Osteoblast (primary cell): ENCODE results near the gene SKIL. TPM values are rescaled to one million over a fixed set of nuclear protein-coding genes. Genes with fewer than 3 reads are reported as not detected.
A peak's percentile ranks its signal among the peaks of the same experiment; 100 is the strongest.

Experiments
- DNase-seq: peaks from one replicate; pipeline ENCODE4 v3.0.0; 2011; ENCODE audit warnings: low spot score, mixed read lengths; ENCODE audit not compliant: insufficient read length; ENCODE audit errors: missing footprints
- H2AFZ ChIP-seq: 2 replicates; pipeline ENCODE4 v1.6.0; 2011; ENCODE audit warnings: mild to moderate bottlenecking, low read length
- H3K27ac ChIP-seq: 2 replicates; pipeline ENCODE4 v1.5.1; 2011; ENCODE audit warnings: mild to moderate bottlenecking, low read depth, low read length, moderate library complexity
- H3K27me3 ChIP-seq: 2 replicates; pipeline ENCODE4 v1.6.0; 2012; ENCODE audit warnings: mild to moderate bottlenecking, control low read depth, inconsistent platforms, low read length, moderate library complexity; ENCODE audit not compliant: insufficient read depth
- H3K36me3 ChIP-seq: 2 replicates; pipeline ENCODE4 v1.5.1; 2011; ENCODE audit warnings: mild to moderate bottlenecking, low read length, control low read depth, moderate library complexity; ENCODE audit not compliant: insufficient read depth
- H3K4me1 ChIP-seq: 2 replicates; pipeline ENCODE4 v1.5.1; 2011; ENCODE audit warnings: mild to moderate bottlenecking, low read length, control low read depth, moderate library complexity; ENCODE audit not compliant: insufficient read depth
- H3K4me2 ChIP-seq: 2 replicates; pipeline ENCODE4 v1.6.0; 2011; ENCODE audit warnings: mild to moderate bottlenecking, low read length; ENCODE audit not compliant: insufficient read depth
- H3K4me3 ChIP-seq: fragments of 200-600 bp; sonication (generic); 3 replicates; pipeline ENCODE4 v1.5.1; 2012; ENCODE audit warnings: mild to moderate bottlenecking, low read length, inconsistent platforms; ENCODE audit not compliant: insufficient read depth
- H3K79me2 ChIP-seq: 2 replicates; pipeline ENCODE4 v1.6.0; 2012; ENCODE audit warnings: mild to moderate bottlenecking, low read length, control low read depth, inconsistent platforms; ENCODE audit not compliant: insufficient read depth
- H3K9me3 ChIP-seq: 2 replicates; pipeline ENCODE4 v1.5.1; 2011; ENCODE audit warnings: low read depth, low read length, control low read depth
- H4K20me1 ChIP-seq: 2 replicates; pipeline ENCODE4 v1.6.0; 2012; ENCODE audit warnings: mild to moderate bottlenecking, low read length, control low read depth; ENCODE audit not compliant: insufficient read depth
- total RNA-seq: library from RNA; depleted of rRNA; stranded (reverse); fragments of >200 nt; gene quantifications from 2 replicates; pipeline ENCODE4 v1.2.3, GENCODE V29; 2012
- TF ChIP-seq, protein P1 (sequence below): IDR thresholded peaks from 2 replicates; pipeline ENCODE4 v1.5.1; 2011; ENCODE audit warnings: mild to moderate bottlenecking, low read depth, low read length, moderate library complexity; ENCODE audit errors: extremely low read depth

The SKIL gene
- total RNA-seq, 1 donor: 69.8 TPM

GRCh38 chr3:170431054-170431453 lies 73.5 kb downstream of the SKIL start:
- TF ChIP-seq, protein P1, sequence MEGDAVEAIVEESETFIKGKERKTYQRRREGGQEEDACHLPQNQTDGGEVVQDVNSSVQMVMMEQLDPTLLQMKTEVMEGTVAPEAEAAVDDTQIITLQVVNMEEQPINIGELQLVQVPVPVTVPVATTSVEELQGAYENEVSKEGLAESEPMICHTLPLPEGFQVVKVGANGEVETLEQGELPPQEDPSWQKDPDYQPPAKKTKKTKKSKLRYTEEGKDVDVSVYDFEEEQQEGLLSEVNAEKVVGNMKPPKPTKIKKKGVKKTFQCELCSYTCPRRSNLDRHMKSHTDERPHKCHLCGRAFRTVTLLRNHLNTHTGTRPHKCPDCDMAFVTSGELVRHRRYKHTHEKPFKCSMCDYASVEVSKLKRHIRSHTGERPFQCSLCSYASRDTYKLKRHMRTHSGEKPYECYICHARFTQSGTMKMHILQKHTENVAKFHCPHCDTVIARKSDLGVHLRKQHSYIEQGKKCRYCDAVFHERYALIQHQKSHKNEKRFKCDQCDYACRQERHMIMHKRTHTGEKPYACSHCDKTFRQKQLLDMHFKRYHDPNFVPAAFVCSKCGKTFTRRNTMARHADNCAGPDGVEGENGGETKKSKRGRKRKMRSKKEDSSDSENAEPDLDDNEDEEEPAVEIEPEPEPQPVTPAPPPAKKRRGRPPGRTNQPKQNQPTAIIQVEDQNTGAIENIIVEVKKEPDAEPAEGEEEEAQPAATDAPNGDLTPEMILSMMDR: peak; percentile 25
- Histone ChIP-seq H2AFZ (no peak overlapping the region), H4K20me1 (no peaks in the 10 kb centered on the region), H3K4me3 (no peak overlapping the region), H3K27me3 (no peaks in the 10 kb centered on the region), H3K36me3 (peaks cover 16% of the 10 kb centered on the region), H3K4me1 (peaks cover 16% of the 10 kb centered on the region), H3K27ac (no peak overlapping the region), H3K79me2 (no peaks in the 10 kb centered on the region), H3K4me2 (no peak overlapping the region), H3K9me3 (no peaks in the 10 kb centered on the region)
- DNase-seq: no peak

- Histone ChIP-seq H3K27ac (no peak overlapping the region), H3K36me3 (peaks cover 16% of the 10 kb centered on the region), H3K27me3 (no peaks in the 10 kb centered on the region), H3K79me2 (no peaks in the 10 kb centered on the region), H3K4me1 (peaks cover 16% of the 10 kb centered on the region), H3K4me3 (no peak overlapping the region), H4K20me1 (no peaks in the 10 kb centered on the region), H2AFZ (no peak overlapping the region), H3K9me3 (no peaks in the 10 kb centered on the region), H3K4me2 (no peak overlapping the region)
- no peak for DNase-seq
- TF ChIP-seq, protein P1: no peak
Measured at GRCh38 chr3:170432416-170432815, 74.9 kb downstream of the SKIL start.

GRCh38 chr3:170436697-170437096 lies 79.2 kb downstream of the SKIL start:
- Histone ChIP-seq H2AFZ (no peak overlapping the region), H3K79me2 (no peaks in the 10 kb centered on the region), H3K4me3 (no peak overlapping the region), H3K9me3 (no peaks in the 10 kb centered on the region), H3K4me2 (no peak overlapping the region), H3K27ac (no peak overlapping the region), H4K20me1 (no peaks in the 10 kb centered on the region), H3K27me3 (no peaks in the 10 kb centered on the region), H3K4me1 (no peaks in the 10 kb centered on the region), H3K36me3 (peaks cover 16% of the 10 kb centered on the region)
- TF ChIP-seq, protein P1: no peak
- no peak for DNase-seq

GRCh38 chr3:170437176-170437575 lies 79.7 kb downstream of the SKIL start:
- H2AFZ ChIP-seq: no peak overlapping the region
- no peaks in the 10 kb centered on the region for H4K20me1 ChIP-seq
- H3K36me3 ChIP-seq: peaks cover 16% of the 10 kb centered on the region
- no peak overlapping the region for H3K27ac ChIP-seq
- TF ChIP-seq, protein P1: no peak
- no peak overlapping the region for H3K4me3 ChIP-seq
- no peak overlapping the region for H3K4me2 ChIP-seq
- no peaks in the 10 kb centered on the region for H3K27me3 ChIP-seq
- no peaks in the 10 kb centered on the region for H3K4me1 ChIP-seq
- no peaks in the 10 kb centered on the region for H3K79me2 ChIP-seq
- no peak for DNase-seq
- no peaks in the 10 kb centered on the region for H3K9me3 ChIP-seq
